ENCODE measurements around the gene TMEM181.

Gene TMEM181

DNA sequence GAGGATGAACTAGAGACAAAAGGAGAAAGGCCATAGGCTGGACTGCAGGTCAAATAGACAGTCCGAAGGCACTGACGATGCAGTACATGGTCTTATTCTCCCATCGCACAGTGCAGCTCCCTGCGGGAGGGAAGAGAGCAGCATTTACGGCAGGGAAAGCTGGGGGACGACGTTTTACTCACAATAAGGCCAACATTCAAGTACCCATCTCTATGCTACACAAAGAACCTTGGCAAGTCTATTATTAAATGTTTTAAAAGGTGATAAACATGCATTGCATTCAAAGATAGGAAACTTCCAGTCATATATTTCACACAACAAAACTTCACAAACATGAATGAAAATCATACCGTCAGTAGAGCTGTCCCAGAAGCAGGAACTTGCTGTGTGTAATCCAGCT is 76.9 kb downstream of the TMEM181 start:
- H3K27me3 ChIP-seq (ENCODE audit: insufficient read depth, poor library complexity, severe bottlenecking) = no peaks in the 10 kb centered on the region
- no peak overlapping the region for H3K27ac ChIP-seq (ENCODE audit: poor library complexity, severe bottlenecking)
- H3K4me3 ChIP-seq (ENCODE audit: severe bottlenecking) = no peak overlapping the region
- no peaks in the 10 kb centered on the region for H3K9me3 ChIP-seq (ENCODE audit: severe bottlenecking)
- peaks cover 12% of the 10 kb centered on the region for H3K4me1 ChIP-seq (ENCODE audit: insufficient read depth, poor library complexity, severe bottlenecking)
- no peak for ATAC-seq (ENCODE audit: low read depth)
- DNase-seq (ENCODE audit: low spot score) = no peak
- peaks cover 82% of the 10 kb centered on the region for H3K36me3 ChIP-seq (ENCODE audit: low read depth)
- TF ChIP-seq, protein P1, sequence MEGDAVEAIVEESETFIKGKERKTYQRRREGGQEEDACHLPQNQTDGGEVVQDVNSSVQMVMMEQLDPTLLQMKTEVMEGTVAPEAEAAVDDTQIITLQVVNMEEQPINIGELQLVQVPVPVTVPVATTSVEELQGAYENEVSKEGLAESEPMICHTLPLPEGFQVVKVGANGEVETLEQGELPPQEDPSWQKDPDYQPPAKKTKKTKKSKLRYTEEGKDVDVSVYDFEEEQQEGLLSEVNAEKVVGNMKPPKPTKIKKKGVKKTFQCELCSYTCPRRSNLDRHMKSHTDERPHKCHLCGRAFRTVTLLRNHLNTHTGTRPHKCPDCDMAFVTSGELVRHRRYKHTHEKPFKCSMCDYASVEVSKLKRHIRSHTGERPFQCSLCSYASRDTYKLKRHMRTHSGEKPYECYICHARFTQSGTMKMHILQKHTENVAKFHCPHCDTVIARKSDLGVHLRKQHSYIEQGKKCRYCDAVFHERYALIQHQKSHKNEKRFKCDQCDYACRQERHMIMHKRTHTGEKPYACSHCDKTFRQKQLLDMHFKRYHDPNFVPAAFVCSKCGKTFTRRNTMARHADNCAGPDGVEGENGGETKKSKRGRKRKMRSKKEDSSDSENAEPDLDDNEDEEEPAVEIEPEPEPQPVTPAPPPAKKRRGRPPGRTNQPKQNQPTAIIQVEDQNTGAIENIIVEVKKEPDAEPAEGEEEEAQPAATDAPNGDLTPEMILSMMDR (IDR thresholded peaks at IDR 0.05; ENCODE audit: poor library complexity, severe bottlenecking) = no peak

DNA sequence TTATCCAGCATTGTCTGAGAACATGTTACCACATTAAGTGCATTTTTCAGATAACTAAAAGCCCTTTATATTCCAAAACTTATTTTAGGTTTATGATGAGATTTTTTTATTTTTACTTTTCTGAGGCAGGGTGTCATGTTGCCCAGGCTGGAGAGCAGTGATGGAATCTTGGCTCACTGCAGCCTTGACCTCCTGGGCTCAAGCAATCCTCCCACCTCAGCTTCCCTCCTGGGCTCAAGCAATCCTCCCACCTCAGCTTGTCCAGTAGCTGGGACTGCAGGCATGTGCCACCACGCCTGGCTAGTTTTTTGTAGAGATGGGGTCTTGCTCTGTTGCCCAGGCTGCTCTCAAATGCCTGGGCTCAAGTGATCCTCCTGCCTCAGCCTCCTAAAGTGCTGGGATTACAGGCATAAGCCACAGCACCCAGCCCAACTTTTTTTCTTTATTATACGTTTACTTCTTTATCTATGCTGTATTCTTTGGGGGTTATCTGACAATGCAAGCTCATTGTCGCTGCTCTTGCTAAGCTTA is 78.5 kb downstream of the TMEM181 start:
- Histone ChIP-seq H3K27ac (ENCODE audit: poor library complexity, severe bottlenecking) (no peak overlapping the region), H3K4me1 (ENCODE audit: insufficient read depth, poor library complexity, severe bottlenecking) (peaks cover 18% of the 10 kb centered on the region), H3K27me3 (ENCODE audit: insufficient read depth, poor library complexity, severe bottlenecking) (no peaks in the 10 kb centered on the region), H3K4me3 (ENCODE audit: severe bottlenecking) (no peak overlapping the region), H3K9me3 (ENCODE audit: severe bottlenecking) (no peaks in the 10 kb centered on the region), H3K36me3 (ENCODE audit: low read depth) (peaks cover 68% of the 10 kb centered on the region)
- DNase-seq (ENCODE audit: low spot score) (no peak), ATAC-seq (ENCODE audit: low read depth) (no peak)
- TF ChIP-seq, protein P1 (IDR thresholded peaks at IDR 0.05; ENCODE audit: poor library complexity, severe bottlenecking) = no peak

DNA sequence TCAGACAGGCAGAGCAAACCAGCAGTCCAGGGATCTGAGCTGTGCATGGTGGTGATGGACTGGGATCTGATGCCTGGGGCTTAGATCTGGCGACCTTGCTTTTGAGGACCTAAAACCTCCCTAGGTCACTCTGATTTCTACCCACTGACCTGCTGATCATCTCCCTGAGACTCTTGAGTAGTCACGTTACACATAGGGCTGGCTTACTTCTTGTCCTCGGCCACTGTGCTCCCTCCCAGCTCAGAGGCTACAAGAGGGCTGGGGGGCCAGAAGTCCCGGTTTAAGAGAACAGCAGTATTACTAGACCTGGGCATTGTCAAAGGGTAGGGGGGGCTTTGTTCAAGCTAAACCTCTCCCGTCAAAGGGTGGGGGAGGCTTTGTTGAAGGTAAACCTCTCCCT is 79.2 kb downstream of the TMEM181 start:
- peaks cover 19% of the 10 kb centered on the region for H3K4me1 ChIP-seq (ENCODE audit: insufficient read depth, poor library complexity, severe bottlenecking)
- DNase-seq (ENCODE audit: low spot score) = no peak
- no peak overlapping the region for H3K27ac ChIP-seq (ENCODE audit: poor library complexity, severe bottlenecking)
- peaks cover 62% of the 10 kb centered on the region for H3K36me3 ChIP-seq (ENCODE audit: low read depth)
- no peak for ATAC-seq (ENCODE audit: low read depth)
- no peaks in the 10 kb centered on the region for H3K27me3 ChIP-seq (ENCODE audit: insufficient read depth, poor library complexity, severe bottlenecking)
- TF ChIP-seq, protein P1 (IDR thresholded peaks at IDR 0.05; ENCODE audit: poor library complexity, severe bottlenecking) = no peak
- no peaks in the 10 kb centered on the region for H3K9me3 ChIP-seq (ENCODE audit: severe bottlenecking)
- no peak overlapping the region for H3K4me3 ChIP-seq (ENCODE audit: severe bottlenecking)

DNA sequence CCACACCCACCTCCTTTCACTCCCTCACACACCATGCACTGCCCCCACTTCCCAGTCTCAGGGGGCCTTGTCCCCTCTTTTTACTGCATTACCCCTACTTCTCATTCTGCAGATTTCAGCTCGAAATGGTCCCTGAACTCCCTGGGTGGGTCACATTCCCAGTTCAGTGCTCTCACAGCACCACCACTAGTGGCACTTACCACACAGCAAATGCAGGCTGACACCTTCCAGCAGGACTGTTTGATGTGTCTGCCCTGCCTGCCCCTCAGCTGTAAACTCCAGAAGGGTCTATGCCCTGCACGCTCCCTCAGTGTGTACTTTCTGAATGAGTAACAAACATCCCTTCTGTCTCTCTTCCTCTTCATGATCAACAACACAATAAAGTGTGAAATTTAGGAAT is 80.6 kb downstream of the TMEM181 start:
- no peak for DNase-seq (ENCODE audit: low spot score)
- no peak for ATAC-seq (ENCODE audit: low read depth)
- H3K36me3 ChIP-seq (ENCODE audit: low read depth) = peaks cover 47% of the 10 kb centered on the region
- no peak overlapping the region for H3K4me3 ChIP-seq (ENCODE audit: severe bottlenecking)
- H3K4me1 ChIP-seq (ENCODE audit: insufficient read depth, poor library complexity, severe bottlenecking) = peaks cover 23% of the 10 kb centered on the region
- no peak overlapping the region for H3K27ac ChIP-seq (ENCODE audit: poor library complexity, severe bottlenecking)
- no peaks in the 10 kb centered on the region for H3K27me3 ChIP-seq (ENCODE audit: insufficient read depth, poor library complexity, severe bottlenecking)
- TF ChIP-seq, protein P1 (IDR thresholded peaks at IDR 0.05; ENCODE audit: poor library complexity, severe bottlenecking) = no peak
- H3K9me3 ChIP-seq (ENCODE audit: severe bottlenecking) = no peaks in the 10 kb centered on the region

DNA sequence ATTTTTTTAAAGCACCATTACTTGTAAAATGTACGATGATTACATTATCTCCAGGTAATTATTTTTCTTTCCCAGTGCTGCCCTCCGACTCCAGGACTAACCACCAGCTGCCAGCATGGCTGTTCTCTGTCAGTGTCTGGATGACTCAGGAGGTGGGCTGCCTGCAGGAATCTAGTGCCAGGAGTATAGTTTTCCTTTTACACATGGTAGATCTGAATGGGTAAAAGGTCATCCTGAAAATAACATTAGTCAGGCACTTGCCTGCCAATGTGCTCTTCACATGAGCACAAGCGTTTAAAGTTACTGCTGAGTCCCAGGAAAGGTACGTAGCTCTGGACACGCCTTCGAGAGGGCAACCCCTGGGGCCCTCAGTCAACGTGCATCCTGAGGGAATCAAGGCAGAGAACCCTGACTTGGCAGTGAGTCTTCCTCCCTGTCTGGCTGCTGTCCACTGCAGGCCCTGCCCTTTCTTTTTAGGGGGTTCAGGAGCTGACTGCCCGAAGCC is 82.3 kb downstream of the TMEM181 start:
- no peaks in the 10 kb centered on the region for H3K27me3 ChIP-seq (ENCODE audit: insufficient read depth, poor library complexity, severe bottlenecking)
- H3K4me1 ChIP-seq (ENCODE audit: insufficient read depth, poor library complexity, severe bottlenecking) = peaks cover 40% of the 10 kb centered on the region
- DNase-seq (ENCODE audit: low spot score) = peak; percentile 80
- H3K27ac ChIP-seq (ENCODE audit: poor library complexity, severe bottlenecking) = peak overlapping the region; percentile 84
- no peaks in the 10 kb centered on the region for H3K9me3 ChIP-seq (ENCODE audit: severe bottlenecking)
- TF ChIP-seq, protein P1 (IDR thresholded peaks at IDR 0.05; ENCODE audit: poor library complexity, severe bottlenecking) = no peak
- peak; percentile 75 for ATAC-seq (ENCODE audit: low read depth)
- peaks cover 34% of the 10 kb centered on the region for H3K36me3 ChIP-seq (ENCODE audit: low read depth)
- H3K4me3 ChIP-seq (ENCODE audit: severe bottlenecking) = no peak overlapping the region
